CD4-positive, alpha-beta T cell treated with Interleukin-6 at 100 ng/mL for 8 hours (primary cell): ENCODE measurements around the gene CYP4F8.
"Not testable (repeated sequence)": the region's sequence is repeated elsewhere in the genome, so short reads cannot be mapped to it uniquely, and the experiment has no call there.

ENCODE experiments used
- DNase-seq: peaks from one replicate; pipeline ENCODE4 v3.0.0-alpha.2; 2020; ENCODE audit warnings: mixed read lengths, low spot score

Gene CYP4F8

GRCh38 chr19:15644066-15644741 is 29.2 kb downstream of the CYP4F8 start:
- no peak for DNase-seq

GRCh38 chr19:15644816-15645215 is 29.8 kb downstream of the CYP4F8 start:
- no peak for DNase-seq

- DNase-seq, result no peak
Observed at GRCh38 chr19:15649526-15649925, 34.5 kb downstream of the CYP4F8 start.

- not testable (repeated sequence) for DNase-seq
Observed at GRCh38 chr19:15650123-15650522, 35.1 kb downstream of the CYP4F8 start.

GRCh38 chr19:15651791-15652190 is 36.8 kb downstream of the CYP4F8 start:
- DNase-seq, result no peak

- DNase-seq, result no peak
Observed at GRCh38 chr19:15652559-15653278, 37.7 kb downstream of the CYP4F8 start.

GRCh38 chr19:15656467-15656866 is 41.4 kb downstream of the CYP4F8 start:
- DNase-seq, result no peak

GRCh38 chr19:15663247-15663646 is 48.2 kb downstream of the CYP4F8 start:
- DNase-seq, result no peak

- no peak for DNase-seq
Observed at GRCh38 chr19:15666186-15666585, 51.2 kb downstream of the CYP4F8 start.

- no peak for DNase-seq
Observed at GRCh38 chr19:15666883-15667282, 51.9 kb downstream of the CYP4F8 start.

GRCh38 chr19:15669440-15669839 is 54.4 kb downstream of the CYP4F8 start:
- no peak for DNase-seq

GRCh38 chr19:15669891-15670290 is 54.9 kb downstream of the CYP4F8 start:
- no peak for DNase-seq

- no peak for DNase-seq
Observed at GRCh38 chr19:15671237-15671821, 56.3 kb downstream of the CYP4F8 start.

- no peak for DNase-seq
Observed at GRCh38 chr19:15671891-15672579, 57.0 kb downstream of the CYP4F8 start.

- DNase-seq, result peak; percentile 41
Observed at GRCh38 chr19:15672580-15673175, 57.7 kb downstream of the CYP4F8 start, which contains the start of gene CYP4F12. Gene CYP4F12, plus strand, starts transcription at chr19:15673087. Its CDS starts 443 bp downstream, at chr19:15673530.

GRCh38 chr19:15673176-15673654 is 58.2 kb downstream of the CYP4F8 start:
- DNase-seq, result no peak

- no peak for DNase-seq
Observed at GRCh38 chr19:15675560-15675959, 60.5 kb downstream of the CYP4F8 start.

- DNase-seq, result no peak
Observed at GRCh38 chr19:15679089-15679488, 64.1 kb downstream of the CYP4F8 start.

GRCh38 chr19:15679865-15680264 is 64.8 kb downstream of the CYP4F8 start:
- DNase-seq, result not testable (repeated sequence)
